H1 (cell line): Measurements from ENCODE around the gene CEBPG.

Experiments used
- CTCF ChIP-seq, 3 experiments: IDR thresholded peaks; 1 replicate in 2 of 3; 2 replicates in 1 of 3; pipeline versions ENCODE4 v1.5.1 to v1.6.1; 2011; ENCODE audit warnings: low read length in 3 of 3, mild to moderate bottlenecking in 3 of 3, inconsistent platforms in 2 of 3, low read depth in 1 of 3, moderate library complexity in 1 of 3; ENCODE audit not compliant: insufficient read depth in 1 of 3; ENCODE audit errors: control extremely low read depth in 1 of 3
- POLR2A ChIP-seq, 2 experiments: IDR thresholded peaks; 1 replicate in 1 of 2; 2 replicates in 1 of 2; pipeline ENCODE4 v1.6.1; 2011; ENCODE audit warnings: low read depth in 2 of 2, low read length in 2 of 2, mild to moderate bottlenecking in 2 of 2; ENCODE audit errors: control extremely low read depth in 1 of 2
- POLR2AphosphoS5 ChIP-seq: IDR thresholded peaks from 2 replicates; pipeline ENCODE4 v1.6.1; 2011; ENCODE audit warnings: low read depth, low read length
- RNF2 ChIP-seq: fragments of 200-900, 300-1000 bp; sonication (generic); IDR thresholded peaks from 2 replicates; pipeline ENCODE4 v1.7.1; 2016; ENCODE audit warnings: borderline replicate concordance, low read depth, mild to moderate bottlenecking, antibody characterized with exemption, low read length; ENCODE audit not compliant: poor library complexity, severe bottlenecking; ENCODE audit errors: missing control alignments
- TBP ChIP-seq: IDR thresholded peaks from 2 replicates; pipeline ENCODE4 v1.6.1; 2011; ENCODE audit warnings: low read depth, low read length, improper control_type of control experiment

DNA sequence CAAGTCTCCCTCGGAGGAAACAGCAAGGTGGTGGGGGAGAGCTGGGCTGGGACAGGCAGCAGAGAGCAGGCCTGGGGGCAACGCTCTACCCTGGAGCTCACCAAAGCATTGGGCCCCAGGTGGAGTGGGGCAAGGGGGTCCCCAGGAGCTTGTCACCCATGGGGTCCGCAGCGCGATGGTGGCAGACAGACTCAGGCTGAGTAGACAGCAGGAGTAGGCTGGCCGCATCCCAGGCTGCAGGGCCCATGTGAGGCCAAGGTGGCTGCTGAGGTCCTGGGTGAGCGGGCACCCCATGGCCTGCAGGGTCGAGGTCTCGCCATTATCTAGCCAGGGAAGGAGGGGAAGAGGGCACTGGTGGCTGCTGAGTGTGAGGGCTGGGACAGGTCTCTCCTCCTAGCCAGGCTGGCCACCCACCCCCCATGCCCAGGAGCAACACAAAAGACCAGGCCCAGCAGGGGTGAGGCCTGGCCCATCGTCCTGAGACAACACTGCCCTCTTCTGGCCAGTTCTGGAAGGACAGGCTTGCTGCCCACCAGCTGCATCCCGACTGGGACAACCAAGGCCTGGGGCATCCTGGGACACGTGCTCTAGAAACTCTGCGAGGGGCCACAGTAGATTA lies 33.1 kb downstream of the CEBPG start:
- no peak for TF ChIP-seq POLR2A (IDR thresholded peaks at IDR 0.05; ENCODE audit: control extremely low read depth in 1 of 2, low read depth in 2 of 2, low read length in 2 of 2)
- no peak for TF ChIP-seq POLR2AphosphoS5
- TF ChIP-seq CTCF (IDR thresholded peaks at IDR 0.05; ENCODE audit: control extremely low read depth in 1 of 3, insufficient read depth in 1 of 3, low read depth in 1 of 3, low read length in 3 of 3) = peak; percentile 93 to 99 (median 95)
- TF ChIP-seq RNF2 = no peak
- TF ChIP-seq TBP = no peak
